NCI-H2107 treated with DMSO at 0.1 percent for 48 hours (cell line): ENCODE measurements around the gene APP.

Experiments used
- DNase-seq: peaks from one replicate; lab custom pipeline; 2025; ENCODE audit not compliant: unreplicated experiment; lab: John Stamatoyannopoulos, UW

The APP gene

GRCh38 chr21:25884311-25884710 lies 286.3 kb downstream of the APP start:
- no peak for DNase-seq

GRCh38 chr21:25881524-25882376 lies 288.8 kb downstream of the APP start:
- peak; percentile 70 for DNase-seq

GRCh38 chr21:25879203-25879602 lies 291.4 kb downstream of the APP start:
- no peak for DNase-seq

- DNase-seq, result no peak
Observed at GRCh38 chr21:25878344-25878743, 292.2 kb downstream of the APP start.

GRCh38 chr21:25872271-25872670 lies 298.3 kb downstream of the APP start:
- DNase-seq, result no peak

GRCh38 chr21:25871566-25871965 lies 299.0 kb downstream of the APP start:
- DNase-seq, result no peak

GRCh38 chr21:25870084-25870483 lies 300.5 kb downstream of the APP start:
- DNase-seq, result no peak

GRCh38 chr21:25867061-25867460 lies 303.5 kb downstream of the APP start:
- no peak for DNase-seq

GRCh38 chr21:25863747-25864146 lies 306.8 kb downstream of the APP start:
- DNase-seq, result no peak

- DNase-seq, result no peak
Observed at GRCh38 chr21:25863031-25863430, 307.5 kb downstream of the APP start.

- DNase-seq, result peak; percentile 20
Observed at GRCh38 chr21:25862596-25862995, 308.0 kb downstream of the APP start.

- no peak for DNase-seq
Observed at GRCh38 chr21:25862112-25862511, 308.5 kb downstream of the APP start.

GRCh38 chr21:25859235-25859929 lies 311.2 kb downstream of the APP start:
- DNase-seq, result no peak

- DNase-seq, result peak; percentile 47
Observed at GRCh38 chr21:25858325-25858724, 312.2 kb downstream of the APP start.

GRCh38 chr21:25857308-25858074 lies 313.1 kb downstream of the APP start:
- peak; percentile 18 for DNase-seq

GRCh38 chr21:25855576-25855975 lies 315.0 kb downstream of the APP start:
- DNase-seq, result no peak

- no peak for DNase-seq
Observed at GRCh38 chr21:25850126-25850842, 320.3 kb downstream of the APP start.

GRCh38 chr21:25848309-25848708 lies 322.3 kb downstream of the APP start:
- DNase-seq, result no peak

GRCh38 chr21:25845729-25846256 lies 324.8 kb downstream of the APP start:
- no peak for DNase-seq

GRCh38 chr21:25842925-25843324 lies 327.6 kb downstream of the APP start:
- DNase-seq, result no peak

GRCh38 chr21:25838809-25839208 lies 331.8 kb downstream of the APP start:
- DNase-seq, result peak; percentile 30
